GM21447 (cell line): ENCODE results near the gene F2.
"Not testable (repeated sequence)": the region's sequence is repeated elsewhere in the genome, so short reads cannot be mapped to it uniquely, and the experiment has no call there.

Source experiments
- ATAC-seq: cut with Tn5 transposase; IDR thresholded peaks from one replicate; pipeline ENCODE4 v1.9.1; 2021; ENCODE audit not compliant: unreplicated experiment

F2 gene

DNA sequence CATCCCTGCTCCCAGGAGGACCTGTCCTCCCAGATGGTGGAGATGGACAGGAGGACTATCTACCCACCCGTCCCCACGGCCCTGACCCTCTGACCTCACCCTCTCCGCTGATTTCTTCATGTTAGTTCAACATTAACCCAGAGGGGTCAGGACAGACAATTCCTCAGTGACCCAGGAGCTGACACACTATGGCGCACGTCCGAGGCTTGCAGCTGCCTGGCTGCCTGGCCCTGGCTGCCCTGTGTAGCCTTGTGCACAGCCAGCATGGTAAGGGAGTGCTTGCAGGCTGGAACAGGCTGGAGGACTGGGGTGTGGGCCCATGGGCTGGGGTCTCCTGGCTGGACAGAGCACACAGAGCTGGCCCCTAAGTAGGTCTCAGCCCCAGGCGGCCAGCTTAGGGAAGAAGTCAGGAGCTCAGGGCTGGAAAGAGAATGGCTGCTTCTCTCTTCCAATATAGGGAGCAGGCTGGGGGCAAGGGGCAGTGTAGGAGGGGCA, at the start of gene F2:
F2 (plus strand) TSS at position 166 of the 495 bp plus-strand sequence; CDS start at position 189, 23 bp downstream.
- no peak for ATAC-seq

DNA sequence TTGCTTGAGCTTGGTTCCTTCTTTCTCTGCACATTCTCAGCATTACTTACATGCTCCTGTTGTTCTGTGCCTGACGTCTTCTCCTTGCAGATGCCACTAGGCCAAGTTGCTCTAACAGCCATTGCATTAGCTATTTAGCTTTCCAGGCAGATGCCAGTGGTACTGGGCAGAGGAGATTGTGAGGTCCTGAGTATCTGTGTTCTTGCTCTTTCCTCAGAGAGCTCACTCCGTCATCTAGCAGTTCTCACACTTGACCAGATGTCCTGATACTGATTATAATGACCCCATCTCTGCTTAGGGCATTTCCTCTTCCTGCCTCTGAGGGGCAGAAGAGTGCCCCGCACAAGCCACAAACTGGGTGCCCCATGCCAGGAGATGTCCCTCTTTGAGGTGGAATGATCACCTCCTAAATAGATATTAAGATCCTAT, 49.3 kb upstream of the F2 start:
- no peak for ATAC-seq

- ATAC-seq: not testable (repeated sequence)
Observed at GRCh38 chr11:46670521-46670920, 48.5 kb upstream of the F2 start.

DNA sequence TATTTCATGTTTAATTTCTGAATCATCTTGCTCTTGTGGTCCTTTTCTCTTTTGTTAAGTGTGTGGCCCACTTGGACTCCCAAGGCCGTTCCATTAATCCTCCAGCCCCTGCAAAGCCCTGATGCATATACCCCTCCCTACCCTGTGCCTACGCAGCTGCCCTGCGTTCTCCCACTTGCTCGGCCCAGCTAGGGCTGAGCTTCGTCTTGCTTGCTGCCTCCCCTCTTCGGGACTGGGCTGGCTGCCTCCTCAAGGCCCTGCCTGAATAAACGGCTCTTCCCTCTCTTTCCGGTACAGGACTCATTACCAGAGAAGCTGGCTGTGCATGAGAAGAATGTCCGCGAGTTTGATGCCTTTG, 47.1 kb upstream of the F2 start:
- no peak for ATAC-seq

- ATAC-seq: no peak
Observed at GRCh38 chr11:46672381-46672839, 46.6 kb upstream of the F2 start.

- no peak for ATAC-seq
Observed at GRCh38 chr11:46673713-46674462, 45.1 kb upstream of the F2 start.

- ATAC-seq: no peak
Observed at GRCh38 chr11:46674463-46675287, 44.3 kb upstream of the F2 start.

DNA sequence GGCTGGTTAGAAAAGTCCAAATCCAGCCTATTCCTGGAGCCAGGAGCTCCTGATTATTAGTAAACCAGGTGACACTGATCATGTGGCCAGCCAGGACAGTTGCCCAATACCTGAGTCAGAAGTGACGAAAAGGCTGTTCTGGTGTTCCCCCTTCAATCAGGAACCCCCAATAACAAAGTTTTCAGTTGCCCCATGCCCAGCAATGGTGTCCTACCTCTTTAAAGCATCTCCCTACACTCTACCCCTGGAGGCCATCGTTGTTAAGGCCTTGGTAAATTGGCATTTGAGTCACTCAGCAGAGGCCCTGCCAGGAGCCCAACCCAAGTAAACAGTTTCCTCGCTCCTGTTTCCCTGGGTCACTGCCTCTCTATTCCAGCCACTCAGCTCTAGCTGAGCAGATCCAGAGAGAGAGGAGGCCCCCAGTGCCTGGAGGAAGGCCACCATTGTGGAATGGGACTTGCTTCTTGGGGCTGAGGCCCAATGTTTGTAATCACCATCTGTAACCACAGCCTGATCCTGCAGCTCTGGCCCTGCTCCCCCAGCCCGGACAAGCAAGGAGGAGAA, 43.6 kb upstream of the F2 start:
- no peak for ATAC-seq

DNA sequence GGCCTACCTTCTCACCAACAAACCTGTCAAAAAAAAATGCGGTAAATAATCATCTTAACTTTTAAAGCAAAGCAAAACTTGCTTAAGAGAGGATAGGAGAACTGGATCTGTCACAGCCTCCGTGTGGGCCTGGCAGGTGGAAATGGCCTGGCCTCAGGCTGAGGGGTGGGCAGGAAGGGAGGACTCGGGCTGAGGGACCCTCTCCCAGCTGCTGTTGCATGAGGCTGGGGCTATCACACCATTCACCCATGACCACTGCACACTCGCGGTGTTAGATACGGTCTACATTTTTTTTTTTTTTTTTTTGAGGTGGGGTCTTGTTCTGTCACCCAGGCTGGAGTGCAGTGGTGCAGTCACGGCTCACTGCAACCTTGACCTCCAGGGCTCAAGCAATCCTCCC, 43.1 kb upstream of the F2 start:
- ATAC-seq: no peak

DNA sequence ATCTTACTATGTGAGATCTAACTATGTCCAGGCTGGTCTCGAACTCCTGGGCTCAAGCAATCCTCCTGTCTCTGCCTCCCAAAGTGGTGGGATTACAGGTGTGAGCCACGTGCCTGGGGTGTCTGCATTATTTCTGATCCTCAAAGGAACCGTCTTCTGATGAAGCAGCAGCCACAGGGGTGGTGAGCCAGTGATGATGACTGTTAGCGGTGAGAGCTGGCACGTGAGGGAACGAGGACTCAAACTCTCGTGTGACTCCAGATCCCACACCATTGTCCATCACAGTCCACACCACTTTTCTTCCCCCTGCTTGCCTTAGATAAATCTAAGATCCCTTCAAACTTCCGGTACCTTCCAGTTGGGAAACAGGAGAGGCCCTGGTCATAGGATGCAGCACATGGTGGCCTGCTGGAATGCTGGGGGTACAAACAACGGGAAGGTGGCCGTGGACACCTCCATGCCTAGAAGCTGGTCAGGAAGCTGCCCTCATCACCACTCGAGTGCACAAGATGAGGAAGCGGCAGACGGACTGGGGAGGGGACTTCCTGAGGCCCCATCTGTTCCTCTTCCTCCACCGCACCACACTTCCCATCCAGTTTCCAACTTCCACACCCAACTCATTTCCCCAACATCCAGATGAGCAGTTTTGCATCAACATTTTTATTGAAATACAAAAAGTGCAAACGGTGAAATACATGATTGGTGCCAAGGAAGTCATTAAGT, 42.4 kb upstream of the F2 start:
- ATAC-seq: no peak

GRCh38 chr11:46677169-46677568, 41.8 kb upstream of the F2 start:
- no peak for ATAC-seq

DNA sequence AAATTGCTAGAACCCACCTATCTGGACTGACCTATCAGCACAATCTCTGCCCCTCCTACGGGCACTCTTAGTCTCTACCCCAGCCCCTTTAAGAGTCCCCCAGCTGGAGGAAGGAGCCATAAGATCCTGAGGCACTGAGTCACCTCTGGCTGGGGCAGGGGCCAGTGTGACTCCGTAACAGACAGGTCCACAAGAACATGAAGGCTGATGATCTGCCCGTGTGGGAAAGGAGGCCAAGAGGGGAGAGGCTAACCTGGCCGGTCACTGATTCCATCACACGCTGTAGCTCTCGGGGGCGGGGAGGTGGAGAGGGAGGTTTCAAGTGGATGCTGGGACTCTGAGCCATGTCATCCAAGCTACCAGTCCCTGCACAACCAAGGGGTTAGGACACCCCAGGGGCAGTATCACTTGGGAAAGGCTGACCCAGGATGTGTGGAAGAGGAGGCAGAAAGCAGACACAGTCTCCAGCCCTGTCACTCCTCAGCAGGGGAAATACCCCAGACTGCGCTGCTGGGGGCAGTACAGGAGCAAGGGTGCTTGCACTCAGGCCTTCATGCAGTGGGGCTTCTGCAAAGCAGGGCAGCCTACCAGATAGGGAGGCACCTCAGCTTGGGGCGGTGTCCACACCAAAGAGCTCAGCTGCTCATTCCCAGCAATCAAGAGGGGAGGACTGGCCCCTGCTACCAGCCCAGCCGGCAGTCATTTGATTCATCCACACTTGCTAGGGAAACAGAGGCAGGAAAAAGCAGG, 40.8 kb upstream of the F2 start:
- ATAC-seq: no peak

DNA sequence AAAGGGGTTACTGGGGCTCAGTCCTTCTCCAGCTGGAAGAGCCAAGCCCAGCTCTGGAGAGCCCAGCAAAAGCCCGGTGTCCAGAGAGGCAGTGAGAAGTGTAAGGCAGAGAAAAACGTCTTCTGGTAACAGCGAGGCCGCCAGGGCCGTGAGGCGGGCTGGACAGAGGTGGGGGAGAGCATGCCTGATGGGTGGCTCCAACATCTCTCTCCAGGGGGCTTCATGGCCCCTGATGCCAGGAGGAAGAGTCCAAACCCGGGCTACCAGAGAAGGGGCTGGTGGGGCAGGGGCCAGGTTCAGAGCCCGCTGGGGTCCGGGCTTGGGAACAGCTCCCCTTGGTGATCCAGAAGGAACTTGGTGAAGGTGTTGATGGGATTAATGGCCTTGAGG, 40.3 kb upstream of the F2 start:
- no peak for ATAC-seq

GRCh38 chr11:46679241-46680163, 39.5 kb upstream of the F2 start:
- ATAC-seq: no peak

DNA sequence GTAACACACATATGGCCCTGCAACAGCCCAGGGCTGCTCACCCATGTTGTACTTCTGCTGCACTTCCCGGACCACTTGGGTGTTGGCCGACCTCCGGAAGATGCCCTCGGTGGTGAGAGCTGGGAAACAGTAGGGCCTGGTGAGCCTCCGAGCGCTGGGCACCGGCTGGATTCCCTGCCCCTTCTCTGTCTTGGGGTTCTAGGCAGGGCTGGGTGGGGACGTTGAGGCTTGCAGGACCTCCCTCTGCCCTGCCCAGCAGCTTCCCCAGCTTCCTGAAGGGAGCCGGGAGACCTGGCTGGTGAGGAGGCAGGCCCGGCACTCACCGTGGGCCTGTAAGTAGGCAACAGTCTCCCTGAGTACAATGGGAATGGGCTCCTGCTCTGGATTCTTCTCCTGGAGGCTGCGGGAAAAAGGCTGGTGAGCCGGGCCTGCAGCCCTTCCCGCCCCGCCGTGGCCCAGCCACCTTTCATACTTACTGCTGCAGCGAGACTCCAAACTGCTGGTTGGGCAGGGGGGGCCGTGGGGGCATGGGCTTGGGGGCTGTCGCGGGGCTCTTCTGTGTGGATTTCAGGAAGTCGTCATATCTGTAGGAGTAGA, 38.8 kb upstream of the F2 start:
- no peak for ATAC-seq

DNA sequence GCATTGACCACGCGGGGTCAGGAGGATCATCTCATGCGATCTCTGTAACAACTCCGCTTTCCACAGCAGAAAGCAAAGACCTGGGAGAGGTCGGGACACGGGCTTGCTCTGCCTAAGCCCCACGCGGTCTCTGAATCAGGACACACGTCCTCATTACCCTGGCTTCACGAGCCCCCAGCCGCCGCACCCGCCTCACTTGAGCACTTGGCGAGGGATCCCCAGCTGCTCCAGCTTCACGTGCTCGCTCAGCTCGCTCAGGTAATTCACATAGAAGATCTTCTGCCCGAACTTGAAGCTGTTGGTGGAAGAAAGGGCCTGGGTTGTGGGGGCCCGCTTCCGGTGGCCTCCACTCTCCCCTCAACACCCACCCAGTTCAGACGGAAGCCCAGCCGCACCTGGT, 38.2 kb upstream of the F2 start:
- ATAC-seq: no peak

GRCh38 chr11:46681814-46682213, 37.2 kb upstream of the F2 start:
- ATAC-seq: no peak

DNA sequence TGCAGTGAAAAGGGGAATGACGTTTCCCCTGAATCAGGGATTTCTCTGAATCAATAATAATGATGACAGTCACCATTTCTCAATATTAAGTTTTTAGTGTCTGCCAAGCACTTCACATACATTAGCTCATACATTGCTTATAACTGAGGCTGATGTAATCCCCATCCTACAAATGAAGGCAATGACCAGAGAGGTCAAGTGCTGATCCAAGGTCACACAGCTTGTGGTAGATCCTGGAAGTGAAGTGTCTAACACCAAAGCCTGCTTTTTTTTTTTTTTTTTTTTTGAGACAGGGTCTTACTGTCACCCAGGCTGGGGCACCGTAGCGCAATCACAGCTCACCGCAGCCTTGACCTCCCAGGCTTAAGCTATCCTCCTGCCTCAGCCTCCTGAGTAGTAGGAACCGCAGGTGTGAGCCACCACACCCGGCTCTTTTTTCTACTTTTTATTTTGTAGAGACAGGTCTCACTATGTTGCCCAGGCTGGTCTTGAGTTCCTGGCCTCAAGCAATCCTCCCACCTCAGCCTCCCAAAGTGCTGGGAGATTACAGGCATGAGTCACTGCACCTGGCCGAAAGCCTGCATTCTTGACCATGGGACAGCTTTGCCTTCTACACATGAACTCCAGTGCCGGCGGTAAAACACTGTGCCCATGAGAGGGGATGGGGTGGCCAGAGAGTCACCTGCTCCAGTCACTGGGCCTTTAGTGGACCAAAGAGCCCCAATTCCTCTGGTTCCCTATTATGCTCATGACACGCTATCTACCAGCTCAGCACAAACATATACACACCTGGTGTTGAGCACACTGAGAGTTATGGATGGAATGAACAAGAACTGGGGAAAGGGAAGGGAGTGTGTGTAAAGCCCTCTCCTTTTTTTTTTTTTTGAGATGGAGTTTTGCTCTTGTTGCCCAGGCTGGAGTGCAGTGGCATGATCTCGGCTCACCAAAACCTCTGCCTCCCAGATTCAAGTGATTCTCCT, 36.0 kb upstream of the F2 start:
- ATAC-seq: no peak
